Left lung (tissue), 10 donors: ENCODE results near the gene HOXA11. TPM values are rescaled to one million over a fixed set of nuclear protein-coding genes. Genes with fewer than 3 reads are reported as not detected.
A peak's percentile ranks its signal among the peaks of the same experiment; 100 is the strongest.

Experiments used
- ATAC-seq: fragments of 200-7000 bp; cut with Tn5 transposase; one replicate; pipeline ENCODE4 v1.9.1; 2020; ENCODE audit warnings: moderate library complexity
- DNase-seq, 4 donors: peaks; one replicate each; pipeline ENCODE4 v3.0.0-alpha.2; 2013 to 2020
- H3K27ac ChIP-seq, 2 donors: fragments of 200-600 bp; sonication (generic) in 1 of 2; one replicate each; pipeline versions ENCODE4 v1.5.0 to v1.8.0; 2020 to 2021
- H3K27me3 ChIP-seq, 2 donors: fragments of 200-600 bp; sonication (generic) in 1 of 2; one replicate each; pipeline versions ENCODE4 v1.5.0 to v1.8.0; 2020 to 2021
- H3K36me3 ChIP-seq, 2 donors: fragments of 200-600 bp; sonication (generic) in 1 of 2; one replicate each; pipeline versions ENCODE4 v1.5.0 to v1.8.0; 2020 to 2021
- H3K4me1 ChIP-seq, 2 donors: fragments of 200-600 bp; one replicate each; pipeline ENCODE4 v1.8.0; 2021
- H3K4me3 ChIP-seq, 2 donors: fragments of 200-600 bp; sonication (generic) in 1 of 2; one replicate each; pipeline versions ENCODE4 v1.5.0 to v1.8.0; 2020 to 2021; ENCODE audit warnings: mild to moderate bottlenecking in 1 of 2
- H3K9me3 ChIP-seq, 2 donors: fragments of 200-600 bp; sonication (generic) in 1 of 2; one replicate each; pipeline versions ENCODE4 v1.5.0 to v1.8.0; 2020 to 2021
- intact Hi-C, 2 donors: fragments of 100-400 bp; cut with DNase I; formaldehyde crosslinking; loops; one replicate each; pipeline versions ENCODE4 v1.11.2 to v1.14.2; 2022
- polyA plus RNA-seq, 6 donors: library from polyadenylated mRNA; unstranded; fragments of 120-200 nt; gene quantifications; one replicate each; pipeline ENCODE4 v1.2.1, GENCODE V29; 2013; ENCODE audit not compliant: insufficient read length in 6 of 6
- total RNA-seq, 2 donors: library from RNA; stranded (reverse); fragmentation: NEBNext Ultra II Directional; extraction: Animal tissue kit (Norgen Biotek cat#: 25700); gene quantifications; one replicate each; pipeline ENCODE4 v1.2.1, GENCODE V29; 2021
- TF ChIP-seq, protein P1 (sequence below), 2 donors: fragments of 200-600 bp; sonication (generic) in 1 of 2; IDR thresholded peaks; one replicate each; pipeline versions ENCODE4 v1.5.0 to v1.8.0; 2021; ENCODE audit warnings: antibody characterized with exemption in 2 of 2
- donor health status: DM: no; HTN: yes; CAD: no.
- donor health status: DM: no; HTN: no; CAD: no.

HOXA11 gene
- total and polyA plus RNA-seq, 8 donors = 0.10 to 0.23 (median 0.13) TPM; not detected in 4

DNA sequence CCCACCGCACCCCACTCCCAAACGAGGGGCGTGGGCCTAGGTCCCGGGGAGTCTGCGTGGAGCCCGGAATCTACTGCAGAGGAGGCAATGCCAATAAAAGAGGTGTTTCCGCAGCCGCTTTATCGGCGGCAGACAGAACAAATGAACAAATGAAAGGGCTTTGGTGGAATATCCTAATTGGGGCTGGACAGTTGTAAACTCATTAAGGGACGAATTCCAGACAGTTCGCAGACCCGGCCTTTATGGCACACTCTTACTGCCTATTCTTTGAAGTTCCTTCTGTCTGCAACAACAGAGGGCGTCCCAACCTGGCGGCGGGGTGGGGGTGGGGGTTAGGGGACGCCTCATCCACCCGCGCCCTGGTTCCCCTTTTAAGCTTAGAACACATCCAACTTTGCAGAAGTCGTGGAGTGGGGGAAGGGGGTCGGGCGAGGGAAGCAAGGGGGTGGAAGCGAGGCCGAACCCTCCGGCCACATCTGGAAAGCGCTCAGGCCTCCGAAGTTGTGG, 23.8 kb downstream of the HOXA11 start:
- Histone ChIP-seq H3K4me3 (peak overlapping the region; percentile 56), H3K27ac (peak overlapping the region in 1 of 2 donors; percentile 45), H3K4me1 (peaks cover 9 to 56% of the 10 kb centered on the region in 2 donors), H3K36me3 (no peaks in the 10 kb centered on the region), H3K9me3 (no peaks in the 10 kb centered on the region), H3K27me3 (peaks cover 76 to 100% of the 10 kb centered on the region in 2 donors)
- peak in 2 of 4 donors; percentile 69 to 83 for DNase-seq
- TF ChIP-seq, protein P1, sequence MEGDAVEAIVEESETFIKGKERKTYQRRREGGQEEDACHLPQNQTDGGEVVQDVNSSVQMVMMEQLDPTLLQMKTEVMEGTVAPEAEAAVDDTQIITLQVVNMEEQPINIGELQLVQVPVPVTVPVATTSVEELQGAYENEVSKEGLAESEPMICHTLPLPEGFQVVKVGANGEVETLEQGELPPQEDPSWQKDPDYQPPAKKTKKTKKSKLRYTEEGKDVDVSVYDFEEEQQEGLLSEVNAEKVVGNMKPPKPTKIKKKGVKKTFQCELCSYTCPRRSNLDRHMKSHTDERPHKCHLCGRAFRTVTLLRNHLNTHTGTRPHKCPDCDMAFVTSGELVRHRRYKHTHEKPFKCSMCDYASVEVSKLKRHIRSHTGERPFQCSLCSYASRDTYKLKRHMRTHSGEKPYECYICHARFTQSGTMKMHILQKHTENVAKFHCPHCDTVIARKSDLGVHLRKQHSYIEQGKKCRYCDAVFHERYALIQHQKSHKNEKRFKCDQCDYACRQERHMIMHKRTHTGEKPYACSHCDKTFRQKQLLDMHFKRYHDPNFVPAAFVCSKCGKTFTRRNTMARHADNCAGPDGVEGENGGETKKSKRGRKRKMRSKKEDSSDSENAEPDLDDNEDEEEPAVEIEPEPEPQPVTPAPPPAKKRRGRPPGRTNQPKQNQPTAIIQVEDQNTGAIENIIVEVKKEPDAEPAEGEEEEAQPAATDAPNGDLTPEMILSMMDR (IDR thresholded peaks at IDR 0.05) = peak in 1 of 2 donors; percentile 43
- intact Hi-C loops = loop anchor here in 1 of 2 donors (5.0 to 10.0 kb wide), 2 partner anchors 789 to 1276 kb away; no protein-coding TSS in a partner anchor
- ATAC-seq = peak; percentile 38

DNA sequence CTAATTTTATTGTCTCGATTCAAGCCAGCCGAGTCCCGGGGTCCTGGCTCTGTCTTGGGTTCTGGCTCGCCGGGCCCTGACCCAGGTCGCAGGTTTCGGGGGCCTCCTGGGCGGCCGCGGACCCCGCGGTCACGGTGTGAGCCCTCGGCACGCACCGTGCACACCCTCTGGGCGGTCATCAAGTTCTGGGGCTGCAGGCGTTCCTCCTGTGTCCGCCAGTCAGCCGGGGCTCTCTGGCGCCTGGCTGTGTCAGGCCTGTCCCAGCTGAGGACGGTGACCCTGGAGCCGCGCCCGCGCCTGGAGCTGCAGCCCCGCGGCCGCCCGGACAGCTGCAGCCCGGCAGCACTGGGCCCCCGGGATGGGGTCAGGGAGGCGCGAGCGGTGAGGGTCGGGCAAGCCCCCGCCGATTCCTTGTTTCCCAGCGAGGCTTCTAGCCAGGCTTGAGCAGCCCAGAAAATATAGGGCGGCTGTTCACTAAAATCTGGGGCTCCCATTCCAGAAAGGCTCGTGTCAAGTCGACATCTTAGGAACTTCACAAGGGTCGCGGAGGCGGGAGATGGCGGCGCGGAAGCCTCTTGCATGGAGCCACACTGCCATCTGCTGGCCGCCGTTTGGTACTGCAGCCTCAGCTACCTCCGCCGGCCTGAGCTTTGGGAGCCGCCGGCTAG, 24.4 kb downstream of the HOXA11 start:
- peak overlapping the region in 1 of 2 donors; percentile 45 for H3K27ac ChIP-seq
- peaks cover 76 to 100% of the 10 kb centered on the region in 2 donors for H3K27me3 ChIP-seq
- TF ChIP-seq, protein P1 (IDR thresholded peaks at IDR 0.05) = peak; percentile 100
- ATAC-seq (peak; percentile 92), DNase-seq (peak in 3 of 4 donors; percentile 87 to 96 (median 92))
- intact Hi-C loops = loop anchor here in 1 of 2 donors (5.0 to 10.0 kb wide), 2 partner anchors 788 to 1276 kb away; no protein-coding TSS in a partner anchor
- H3K4me1 ChIP-seq = peaks cover 9 to 56% of the 10 kb centered on the region in 2 donors
- no peaks in the 10 kb centered on the region for H3K36me3 ChIP-seq
- peak overlapping the region; percentile 56 for H3K4me3 ChIP-seq
- no peaks in the 10 kb centered on the region for H3K9me3 ChIP-seq

DNA sequence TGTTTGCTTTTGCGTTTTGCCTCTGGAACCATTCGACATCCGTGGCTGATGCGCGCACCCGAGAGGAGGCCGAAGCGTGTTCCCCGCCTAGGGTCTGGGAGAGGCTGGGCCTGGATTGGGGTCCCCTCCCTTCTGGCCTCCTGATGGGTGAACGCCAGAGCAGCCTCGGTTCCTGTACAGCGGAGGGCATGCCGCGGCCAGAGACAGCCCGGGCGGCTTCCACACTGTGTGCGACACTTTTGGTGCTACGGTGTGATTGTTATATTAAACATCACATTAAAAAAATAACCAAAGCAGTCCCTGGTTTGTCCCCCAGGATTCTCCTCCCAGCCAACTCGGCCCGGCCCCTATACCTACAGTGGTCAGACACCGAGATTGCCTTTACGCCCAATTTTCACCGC, 24.9 kb downstream of the HOXA11 start:
- no peak overlapping the region for H3K27ac ChIP-seq
- TF ChIP-seq, protein P1 (IDR thresholded peaks at IDR 0.05) = no peak
- peaks cover 76 to 100% of the 10 kb centered on the region in 2 donors for H3K27me3 ChIP-seq
- no peaks in the 10 kb centered on the region for H3K9me3 ChIP-seq
- ATAC-seq = no peak
- H3K36me3 ChIP-seq = no peaks in the 10 kb centered on the region
- DNase-seq = peak in 2 of 4 donors; percentile 33 to 70
- H3K4me1 ChIP-seq = peaks cover 6 to 55% of the 10 kb centered on the region in 2 donors
- intact Hi-C loops = loop anchor here in 1 of 2 donors (5.0 to 10.0 kb wide), 2 partner anchors 788 to 1275 kb away; no protein-coding TSS in a partner anchor
- peak overlapping the region; percentile 56 for H3K4me3 ChIP-seq

DNA sequence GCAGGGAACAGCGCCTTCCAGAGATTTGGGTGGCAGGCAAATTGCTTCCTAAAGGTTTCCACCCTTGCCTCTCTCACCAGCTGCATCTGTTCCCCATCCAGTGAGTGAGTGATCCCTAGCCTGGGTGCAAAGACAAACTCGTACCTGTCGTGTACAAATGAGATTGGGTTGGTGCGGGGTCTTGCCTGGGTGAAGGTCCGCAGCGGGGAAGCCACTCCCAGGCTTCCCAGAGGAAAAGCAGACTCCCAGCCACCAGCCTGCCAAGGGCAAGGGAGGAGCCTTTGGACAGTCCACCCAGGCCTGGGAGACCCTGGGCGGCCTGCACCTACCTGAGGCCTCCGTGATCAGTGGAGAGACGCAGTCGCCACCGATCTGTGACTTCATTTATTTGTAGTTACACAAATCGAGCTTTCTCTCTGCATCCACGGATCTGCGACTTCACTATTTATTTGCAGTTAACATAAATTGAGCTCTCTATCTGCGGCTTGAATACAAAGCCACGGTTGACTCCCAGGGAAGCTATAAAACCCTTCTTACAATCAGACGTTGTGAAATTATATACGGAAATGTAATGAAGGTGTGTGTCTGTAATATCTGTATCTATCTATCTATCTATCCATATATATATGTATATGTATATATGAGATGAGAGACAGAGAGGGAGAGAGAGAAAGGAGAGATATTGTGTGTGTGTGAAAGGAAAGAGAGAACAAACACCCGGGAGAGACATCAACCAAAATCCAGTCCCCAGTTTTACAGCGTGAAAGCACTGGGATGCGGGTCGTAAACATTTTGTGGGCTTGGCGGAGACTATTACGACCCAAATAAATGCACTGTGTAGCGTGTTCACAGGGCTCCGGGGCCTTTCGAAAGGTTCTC, 25.5 kb downstream of the HOXA11 start:
- H3K27me3 ChIP-seq = peaks cover 76 to 100% of the 10 kb centered on the region in 2 donors
- H3K36me3 ChIP-seq = no peaks in the 10 kb centered on the region
- no peak for ATAC-seq
- TF ChIP-seq, protein P1 (IDR thresholded peaks at IDR 0.05) = no peak
- no peak overlapping the region for H3K4me3 ChIP-seq
- DNase-seq = peak in 2 of 4 donors; percentile 23 to 64
- H3K4me1 ChIP-seq = peaks cover 5 to 49% of the 10 kb centered on the region in 2 donors
- intact Hi-C loops = loop anchor here in 1 of 2 donors (5.0 to 10.0 kb wide), 2 partner anchors 787 to 1275 kb away; no protein-coding TSS in a partner anchor
- H3K27ac ChIP-seq = no peak overlapping the region
- no peaks in the 10 kb centered on the region for H3K9me3 ChIP-seq
